Parathyroid adenoma (tissue), 2 donors: Measurements from ENCODE around the gene CT47C1.

Experiments used
- H2AFZ ChIP-seq: fragments of 300-600 bp; sonication (generic); one replicate; pipeline ENCODE4 v1.7.0; 2017; ENCODE audit warnings: antibody characterized with exemption, mild to moderate bottlenecking
- H3K27ac ChIP-seq: fragments of 300-600 bp; sonication (generic); one replicate; pipeline ENCODE4 v1.7.0; 2017
- H3K27me3 ChIP-seq: fragments of 300-600 bp; sonication (generic); one replicate; pipeline ENCODE4 v1.7.0; 2017; ENCODE audit warnings: low read length; ENCODE audit not compliant: control insufficient read depth, insufficient read depth
- H3K36me3 ChIP-seq: fragments of 300-600 bp; sonication (generic); one replicate; pipeline ENCODE4 v1.7.0; 2017; ENCODE audit warnings: low read length; ENCODE audit not compliant: control insufficient read depth, insufficient read depth
- H3K4me1 ChIP-seq: fragments of 300-600 bp; sonication (generic); one replicate; pipeline ENCODE4 v1.7.0; 2017; ENCODE audit warnings: control low read depth
- H3K4me2 ChIP-seq: fragments of 300-600 bp; sonication (generic); one replicate; pipeline ENCODE4 v1.7.0; 2017; ENCODE audit warnings: low read length
- H3K4me3 ChIP-seq: fragments of 300-600 bp; sonication (generic); one replicate; pipeline ENCODE4 v1.7.0; 2017; ENCODE audit warnings: low read depth, low read length
- H3K79me2 ChIP-seq: fragments of 300-600 bp; sonication (generic); one replicate; pipeline ENCODE4 v1.7.0; 2017; ENCODE audit warnings: control low read depth
- H3K9ac ChIP-seq: fragments of 300-600 bp; sonication (generic); one replicate; pipeline ENCODE4 v1.7.0; 2017; ENCODE audit warnings: mild to moderate bottlenecking
- H3K9me3 ChIP-seq: fragments of 300-600 bp; sonication (generic); one replicate; pipeline ENCODE4 v1.7.0; 2017; ENCODE audit warnings: low read length; ENCODE audit not compliant: control insufficient read depth
- CTCF ChIP-seq: fragments of 300-600 bp; sonication (generic); IDR thresholded peaks from one replicate; pipeline ENCODE4 v1.7.0; 2017; ENCODE audit warnings: antibody characterized with exemption, mild to moderate bottlenecking
- donor health status: primary hyperparathyroidism.

CT47C1 gene

GRCh38 chrX:119089619-119090018 is 16.8 kb downstream of the CT47C1 start:
- Histone ChIP-seq H3K79me2 (no peaks in the 10 kb centered on the region), H3K4me2 (no peak overlapping the region), H3K4me3 (no peak overlapping the region), H3K9me3 (no peaks in the 10 kb centered on the region), H3K9ac (no peak overlapping the region), H2AFZ (no peak overlapping the region), H3K27ac (no peak overlapping the region), H3K4me1 (no peaks in the 10 kb centered on the region), H3K36me3 (no peaks in the 10 kb centered on the region), H3K27me3 (no peaks in the 10 kb centered on the region)
- no peak for TF ChIP-seq CTCF

- no peak for TF ChIP-seq CTCF
Measured at GRCh38 chrX:119090627-119091026, 17.8 kb downstream of the CT47C1 start.

GRCh38 chrX:119093991-119094735 is 21.4 kb downstream of the CT47C1 start:
- TF ChIP-seq CTCF: no peak

More at GRCh38 chrX:119090627-119091026, 17.8 kb downstream of the CT47C1 start:
- Histone ChIP-seq H3K4me3 (no peak overlapping the region), H3K36me3 (no peaks in the 10 kb centered on the region), H3K27me3 (no peaks in the 10 kb centered on the region), H3K4me1 (no peaks in the 10 kb centered on the region), H3K79me2 (no peaks in the 10 kb centered on the region), H2AFZ (no peak overlapping the region), H3K27ac (no peak overlapping the region), H3K4me2 (no peak overlapping the region), H3K9ac (no peak overlapping the region), H3K9me3 (no peaks in the 10 kb centered on the region)

GRCh38 chrX:119094819-119095218 is 22.0 kb downstream of the CT47C1 start:
- no peak overlapping the region for H3K4me3 ChIP-seq
- no peak overlapping the region for H3K9ac ChIP-seq
- no peak for TF ChIP-seq CTCF
- no peak overlapping the region for H2AFZ ChIP-seq
- no peaks in the 10 kb centered on the region for H3K9me3 ChIP-seq
- H3K27me3 ChIP-seq: no peaks in the 10 kb centered on the region
- H3K27ac ChIP-seq: no peak overlapping the region
- H3K4me1 ChIP-seq: no peaks in the 10 kb centered on the region
- no peaks in the 10 kb centered on the region for H3K79me2 ChIP-seq
- no peak overlapping the region for H3K4me2 ChIP-seq
- H3K36me3 ChIP-seq: no peaks in the 10 kb centered on the region

More at GRCh38 chrX:119093991-119094735, 21.4 kb downstream of the CT47C1 start:
- H3K27ac ChIP-seq: no peak overlapping the region
- H3K4me3 ChIP-seq: no peak overlapping the region
- no peak overlapping the region for H3K4me2 ChIP-seq
- no peak overlapping the region for H2AFZ ChIP-seq
- H3K9ac ChIP-seq: no peak overlapping the region
- no peaks in the 10 kb centered on the region for H3K27me3 ChIP-seq
- H3K36me3 ChIP-seq: no peaks in the 10 kb centered on the region
- H3K4me1 ChIP-seq: no peaks in the 10 kb centered on the region
- no peaks in the 10 kb centered on the region for H3K9me3 ChIP-seq
- H3K79me2 ChIP-seq: no peaks in the 10 kb centered on the region

GRCh38 chrX:119095936-119096335 is 23.1 kb downstream of the CT47C1 start:
- Histone ChIP-seq H3K4me3 (no peak overlapping the region), H3K79me2 (no peaks in the 10 kb centered on the region), H3K27me3 (no peaks in the 10 kb centered on the region), H3K27ac (no peak overlapping the region), H3K36me3 (no peaks in the 10 kb centered on the region), H3K9me3 (no peaks in the 10 kb centered on the region), H2AFZ (no peak overlapping the region), H3K4me1 (no peaks in the 10 kb centered on the region), H3K9ac (no peak overlapping the region), H3K4me2 (no peak overlapping the region)
- no peak for TF ChIP-seq CTCF
